Calu3 (cell line): Measurements from ENCODE around the gene GPR32. TPM values are rescaled to one million over a fixed set of nuclear protein-coding genes. Genes with fewer than 3 reads are reported as not detected.

ENCODE experiments used
- BruUV-seq: library from RNA; stranded (reverse); fragments of 400-500 nt; replicated peaks from 2 replicates; lab custom pipeline; 2021; lab: Mats Ljungman, UMichigan
- CTCF ChIA-PET: fragments of 300-600 bp; sonication (Branson Sonifier 250); formaldehyde crosslinking; loops from one replicate; lab custom pipeline; 2022; ENCODE audit warnings: antibody characterized with exemption; lab: Charles Lee
- DNase-seq: peaks from one replicate; pipeline ENCODE4 v3.0.0; 2022
- H3K27ac Mint-ChIP-seq: one replicate; pipeline ENCODE4 v1.8.0; 2022; ENCODE audit warnings: mixed read lengths; ENCODE audit not compliant: unreplicated experiment
- H3K27me3 Mint-ChIP-seq: one replicate; pipeline ENCODE4 v1.8.0; 2022; ENCODE audit warnings: mixed read lengths; ENCODE audit not compliant: unreplicated experiment
- H3K36me3 Mint-ChIP-seq: one replicate; pipeline ENCODE4 v1.8.0; 2022; ENCODE audit warnings: mild to moderate bottlenecking, moderate library complexity, mixed read lengths; ENCODE audit not compliant: insufficient read depth, unreplicated experiment
- H3K4me1 Mint-ChIP-seq: one replicate; pipeline ENCODE4 v1.8.0; 2022; ENCODE audit warnings: mild to moderate bottlenecking, low read depth, mixed read lengths; ENCODE audit not compliant: unreplicated experiment
- H3K4me3 Mint-ChIP-seq: one replicate; pipeline ENCODE4 v1.8.0; 2022; ENCODE audit warnings: mild to moderate bottlenecking, low read depth, moderate library complexity, mixed read lengths; ENCODE audit not compliant: unreplicated experiment
- H3K9me3 Mint-ChIP-seq: one replicate; pipeline ENCODE4 v1.8.0; 2022; ENCODE audit warnings: low read depth, mixed read lengths; ENCODE audit not compliant: unreplicated experiment
- CTCF ChIP-seq: fragments of 200-600 bp; IDR thresholded peaks from one replicate; pipeline ENCODE4 v1.8.0; 2022; ENCODE audit warnings: antibody characterized with exemption; ENCODE audit not compliant: unreplicated experiment
- intact Hi-C: fragments of 100-400 bp; cut with micrococcal nuclease; formaldehyde crosslinking; loops from one replicate; pipeline ENCODE4 v1.10.0; 2022; ENCODE audit not compliant: unreplicated experiment
- total RNA-seq: library from RNA; stranded (reverse); gene quantifications from 2 replicates; pipeline ENCODE4 v1.2.3, GENCODE V29; 2022

Gene GPR32
- total RNA-seq, 1 experiment from 2014 or later: not detected

GRCh38 chr19:50796634-50797428 lies 26.6 kb downstream of the GPR32 start:
- no peak for DNase-seq
- no TSS peak for BruUV-seq
- H3K9me3 Mint-ChIP-seq: no peaks in the 10 kb centered on the region
- intact Hi-C loops: no loop called here
- H3K4me1 Mint-ChIP-seq: peaks cover 16% of the 10 kb centered on the region
- H3K36me3 Mint-ChIP-seq: peaks cover 82% of the 10 kb centered on the region
- TF ChIP-seq CTCF: no peak
- CTCF ChIA-PET: no interaction called here
- H3K27ac Mint-ChIP-seq: no peak overlapping the region
- peaks cover under 1% of the 10 kb centered on the region for H3K27me3 Mint-ChIP-seq
- no peak overlapping the region for H3K4me3 Mint-ChIP-seq

- TF ChIP-seq CTCF: no peak
- no peaks in the 10 kb centered on the region for H3K27me3 Mint-ChIP-seq
- H3K4me1 Mint-ChIP-seq: peaks cover 21% of the 10 kb centered on the region
- DNase-seq: no peak
- no peaks in the 10 kb centered on the region for H3K9me3 Mint-ChIP-seq
- intact Hi-C loops: no loop called here
- CTCF ChIA-PET: interaction anchor here (0.6 kb wide), 1 partner anchor 72 kb away, joined by 3 read pairs; no protein-coding TSS in a partner anchor
- BruUV-seq: no TSS peak
- no peak overlapping the region for H3K4me3 Mint-ChIP-seq
- no peak overlapping the region for H3K27ac Mint-ChIP-seq
- peaks cover 88% of the 10 kb centered on the region for H3K36me3 Mint-ChIP-seq
Measured at GRCh38 chr19:50797429-50797780, 27.1 kb downstream of the GPR32 start.

- no peak for TF ChIP-seq CTCF
- H3K9me3 Mint-ChIP-seq: no peaks in the 10 kb centered on the region
- no peak overlapping the region for H3K27ac Mint-ChIP-seq
- CTCF ChIA-PET: interaction anchor here (0.6 kb wide), 1 partner anchor 73 kb away, joined by 3 read pairs; no protein-coding TSS in a partner anchor
- BruUV-seq: no TSS peak
- H3K4me3 Mint-ChIP-seq: no peak overlapping the region
- H3K36me3 Mint-ChIP-seq: peaks cover 89% of the 10 kb centered on the region
- no peak for DNase-seq
- intact Hi-C loops: no loop called here
- H3K4me1 Mint-ChIP-seq: peaks cover 27% of the 10 kb centered on the region
- H3K27me3 Mint-ChIP-seq: no peaks in the 10 kb centered on the region
Measured at GRCh38 chr19:50797781-50798658, 27.8 kb downstream of the GPR32 start.

GRCh38 chr19:50798659-50799546 lies 28.6 kb downstream of the GPR32 start:
- H3K4me3 Mint-ChIP-seq: no peak overlapping the region
- no peak for TF ChIP-seq CTCF
- no peak for DNase-seq
- CTCF ChIA-PET: no interaction called here
- no peaks in the 10 kb centered on the region for H3K27me3 Mint-ChIP-seq
- intact Hi-C loops: no loop called here
- BruUV-seq: no TSS peak
- peaks cover 30% of the 10 kb centered on the region for H3K4me1 Mint-ChIP-seq
- H3K36me3 Mint-ChIP-seq: peaks cover 92% of the 10 kb centered on the region
- no peak overlapping the region for H3K27ac Mint-ChIP-seq
- H3K9me3 Mint-ChIP-seq: no peaks in the 10 kb centered on the region
